C4-2B (cell line): Measurements from ENCODE around the gene DSCAM.

Source experiments
- ZFX ChIP-seq: fragments of 450-650 bp; IDR thresholded peaks from 2 replicates; pipeline ENCODE4 v1.6.1; 2017
- TF ChIP-seq, protein P1 (sequence below): fragments of 450-650 bp; conservative IDR thresholded peaks from 2 replicates; pipeline ENCODE4 v1.5.1; 2017; ENCODE audit warnings: mild to moderate bottlenecking

- TF ChIP-seq, protein P1, sequence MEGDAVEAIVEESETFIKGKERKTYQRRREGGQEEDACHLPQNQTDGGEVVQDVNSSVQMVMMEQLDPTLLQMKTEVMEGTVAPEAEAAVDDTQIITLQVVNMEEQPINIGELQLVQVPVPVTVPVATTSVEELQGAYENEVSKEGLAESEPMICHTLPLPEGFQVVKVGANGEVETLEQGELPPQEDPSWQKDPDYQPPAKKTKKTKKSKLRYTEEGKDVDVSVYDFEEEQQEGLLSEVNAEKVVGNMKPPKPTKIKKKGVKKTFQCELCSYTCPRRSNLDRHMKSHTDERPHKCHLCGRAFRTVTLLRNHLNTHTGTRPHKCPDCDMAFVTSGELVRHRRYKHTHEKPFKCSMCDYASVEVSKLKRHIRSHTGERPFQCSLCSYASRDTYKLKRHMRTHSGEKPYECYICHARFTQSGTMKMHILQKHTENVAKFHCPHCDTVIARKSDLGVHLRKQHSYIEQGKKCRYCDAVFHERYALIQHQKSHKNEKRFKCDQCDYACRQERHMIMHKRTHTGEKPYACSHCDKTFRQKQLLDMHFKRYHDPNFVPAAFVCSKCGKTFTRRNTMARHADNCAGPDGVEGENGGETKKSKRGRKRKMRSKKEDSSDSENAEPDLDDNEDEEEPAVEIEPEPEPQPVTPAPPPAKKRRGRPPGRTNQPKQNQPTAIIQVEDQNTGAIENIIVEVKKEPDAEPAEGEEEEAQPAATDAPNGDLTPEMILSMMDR, result no peak
- TF ChIP-seq ZFX, result no peak
Observed at GRCh38 chr21:40388046-40388445, 458.9 kb downstream of the DSCAM start.
